Endothelial cell of umbilical vein (primary cell): ENCODE measurements around the gene RPA4. TPM values are rescaled to one million over a fixed set of nuclear protein-coding genes. Genes with fewer than 3 reads are reported as not detected.

Experiments
- BruUV-seq: library from RNA; stranded (reverse); fragments of 400-500 nt; replicated peaks from 2 replicates; lab custom pipeline; 2021; lab: Mats Ljungman, UMichigan
- CTCF ChIA-PET: fragments of 300-600, 350-600 bp; sonication (Branson Sonifier 250); formaldehyde crosslinking; loops from one replicate; lab custom pipeline; 2021; ENCODE audit warnings: antibody characterized with exemption, inconsistent platforms; lab: Charles Lee
- POLR2A ChIA-PET: fragments of 300-600, 350-600 bp; sonication (Branson Sonifier 250); formaldehyde crosslinking; loops from one replicate; lab custom pipeline; 2021; ENCODE audit warnings: antibody characterized with exemption, inconsistent platforms; lab: Charles Lee
- DNase-seq: peaks from one replicate; pipeline ENCODE4 v3.0.0-alpha.2; 2011; ENCODE audit warnings: low read depth, low spot score
- FAIRE-seq: peaks from 2 replicates; lab custom pipeline; 2011; peaks lifted over from hg19 to GRCh38; lab: Jason Lieb, UNC
- H2AFZ ChIP-seq: 2 replicates; pipeline ENCODE4 v1.6.0; 2012; ENCODE audit warnings: low read depth, low read length, control low read depth, inconsistent platforms
- H3K27ac ChIP-seq: 2 replicates; pipeline ENCODE4 v1.5.1; 2011; ENCODE audit warnings: low read depth, mild to moderate bottlenecking, control low read depth, low read length, moderate library complexity; ENCODE audit not compliant: insufficient read depth
- H3K27me3 ChIP-seq, 2 experiments: 2 replicates each; pipeline versions ENCODE4 v1.6.0 to v1.6.1; 2011; ENCODE audit warnings: low read length in 2 of 2, mixed read lengths in 1 of 2; ENCODE audit not compliant: control insufficient read depth in 2 of 2, insufficient read depth in 2 of 2
- H3K36me3 ChIP-seq, 2 experiments: 2 replicates in 1 of 2; 3 replicates in 1 of 2; pipeline ENCODE4 v1.5.1; 2011; ENCODE audit warnings: low read length in 2 of 2, mild to moderate bottlenecking in 1 of 2, moderate library complexity in 1 of 2; ENCODE audit not compliant: control insufficient read depth in 2 of 2, insufficient read depth in 2 of 2; ENCODE audit errors: extremely low read depth in 1 of 2
- H3K4me1 ChIP-seq: 3 replicates; pipeline ENCODE4 v1.5.1; 2011; ENCODE audit warnings: mild to moderate bottlenecking, low read length; ENCODE audit not compliant: control insufficient read depth, insufficient read depth; ENCODE audit errors: extremely low read depth
- H3K4me2 ChIP-seq: 2 replicates; pipeline ENCODE4 v1.6.1; 2011; ENCODE audit warnings: low read length, control low read depth, mixed read lengths; ENCODE audit not compliant: insufficient read depth
- H3K4me3 ChIP-seq, 3 experiments: fragments of 200-600 bp in 1 of 3; sonication (generic), shearing (Covaris generic) in 1 of 3; replicated peaks in 1 of 3; 2 replicates each; pipeline ENCODE4 v1.5.1; 2011 to 2016; ENCODE audit warnings: control low read depth in 3 of 3, low read length in 3 of 3, mild to moderate bottlenecking in 2 of 3, inconsistent platforms in 1 of 3, low read depth in 1 of 3, moderate library complexity in 1 of 3; ENCODE audit not compliant: insufficient read depth in 1 of 3
- H3K79me2 ChIP-seq: 2 replicates; pipeline ENCODE4 v1.6.0; 2012; ENCODE audit warnings: low read length, inconsistent platforms; ENCODE audit not compliant: control insufficient read depth, insufficient read depth
- H3K9ac ChIP-seq: replicated peaks from 2 replicates; pipeline ENCODE3; 2011; ENCODE audit warnings: low read length, control low read depth; ENCODE audit not compliant: insufficient read depth; ENCODE audit errors: extremely low read depth
- H3K9me1 ChIP-seq: replicated peaks from 3 replicates; pipeline ENCODE4 v1.6.0; 2011; ENCODE audit warnings: mild to moderate bottlenecking, low read length; ENCODE audit not compliant: control insufficient read depth, insufficient read depth; ENCODE audit errors: extremely low read depth
- H3K9me3 ChIP-seq: replicated peaks from 2 replicates; pipeline ENCODE4 v1.5.1; 2012; ENCODE audit warnings: low read length, inconsistent platforms; ENCODE audit not compliant: control insufficient read depth, insufficient read depth
- H4K20me1 ChIP-seq: replicated peaks from 2 replicates; pipeline ENCODE3; 2011; ENCODE audit warnings: mild to moderate bottlenecking, low read length; ENCODE audit not compliant: control insufficient read depth, insufficient read depth; ENCODE audit errors: extremely low read depth
- EZH2 ChIP-seq: IDR thresholded peaks from 2 replicates; pipeline ENCODE4 v1.6.1; 2012; ENCODE audit warnings: borderline replicate concordance, low read depth, mild to moderate bottlenecking, moderate library complexity, low read length, inconsistent platforms; ENCODE audit not compliant: severe bottlenecking
- FOS ChIP-seq: IDR thresholded peaks from 2 replicates; pipeline ENCODE4 v1.6.1; 2011; ENCODE audit warnings: mild to moderate bottlenecking, low read length, moderate library complexity, borderline replicate concordance; ENCODE audit not compliant: insufficient read depth
- GATA2 ChIP-seq: IDR thresholded peaks from 2 replicates; pipeline ENCODE4 v1.7.0; 2011; ENCODE audit warnings: low read depth, mild to moderate bottlenecking, moderate library complexity, mixed read lengths, low read length; ENCODE audit not compliant: insufficient read length, insufficient read depth
- JUN ChIP-seq: IDR thresholded peaks from 2 replicates; pipeline ENCODE4 v1.6.1; 2011; ENCODE audit warnings: borderline replicate concordance, low read depth; ENCODE audit not compliant: insufficient read length, insufficient read depth
- MYC ChIP-seq: IDR thresholded peaks from one replicate; pipeline ENCODE4 v1.6.1; 2011; ENCODE audit warnings: mild to moderate bottlenecking, low read depth, low read length
- POLR2A ChIP-seq: IDR thresholded peaks from 2 replicates; pipeline ENCODE4 v1.6.1; 2012; ENCODE audit warnings: low read depth, mild to moderate bottlenecking, control low read depth, low read length
- POLR2AphosphoS5 ChIP-seq: IDR thresholded peaks from 2 replicates; pipeline ENCODE4 v1.6.1; 2012; ENCODE audit warnings: low read depth, mild to moderate bottlenecking, control low read depth, low read length, moderate library complexity; ENCODE audit not compliant: insufficient read depth
- dilution Hi-C: fragments of 300-500 bp; cut with MboI; formaldehyde crosslinking; loops from one replicate; pipeline ENCODE4 v1.15.0; 2019; ENCODE audit warnings: low sequenced_read_pairs; ENCODE audit not compliant: extremely low pct_ligation_motif_present
- intact Hi-C: fragments of 100-400 bp; cut with micrococcal nuclease; formaldehyde crosslinking; loops from one replicate; pipeline ENCODE4 v1.10.0; 2022
- polyA plus RNA-seq, 4 experiments: library from polyadenylated mRNA; depleted of rRNA in 3 of 4; stranded (reverse) in 3 of 4; unstranded in 1 of 4; fragments of >200 nt; gene quantifications; 2 replicates each; pipeline versions ENCODE4 v1.2.1 to v1.2.3, GENCODE V29; 2011 to 2012; ENCODE audit warnings: missing spikeins in 1 of 4
- total RNA-seq: library from RNA; stranded (reverse); gene quantifications from 2 replicates; pipeline ENCODE4 v1.2.3, GENCODE V29; 2021
- TF ChIP-seq, protein P1 (sequence below), 2 donors: IDR thresholded peaks; 1 replicate in 1 of 2; 2 replicates in 1 of 2; pipeline ENCODE4 v1.5.1; 2011; ENCODE audit warnings: low read length in 2 of 2, mild to moderate bottlenecking in 2 of 2, moderate library complexity in 2 of 2, control low read depth in 1 of 2, inconsistent platforms in 1 of 2, low read depth in 1 of 2; ENCODE audit not compliant: insufficient read depth in 1 of 2; ENCODE audit errors: extremely low read depth in 1 of 2
- TF ChIP-seq, protein P2 (sequence below): IDR thresholded peaks from 2 replicates; pipeline ENCODE4 v1.6.1; 2011; ENCODE audit not compliant: insufficient read depth, insufficient read length

The RPA4 gene
- total and polyA plus RNA-seq, 2 donors (not counting 3 experiments of a cell fraction or from before 2014, with no cell fraction given): 0.32 to 2.1 TPM

DNA sequence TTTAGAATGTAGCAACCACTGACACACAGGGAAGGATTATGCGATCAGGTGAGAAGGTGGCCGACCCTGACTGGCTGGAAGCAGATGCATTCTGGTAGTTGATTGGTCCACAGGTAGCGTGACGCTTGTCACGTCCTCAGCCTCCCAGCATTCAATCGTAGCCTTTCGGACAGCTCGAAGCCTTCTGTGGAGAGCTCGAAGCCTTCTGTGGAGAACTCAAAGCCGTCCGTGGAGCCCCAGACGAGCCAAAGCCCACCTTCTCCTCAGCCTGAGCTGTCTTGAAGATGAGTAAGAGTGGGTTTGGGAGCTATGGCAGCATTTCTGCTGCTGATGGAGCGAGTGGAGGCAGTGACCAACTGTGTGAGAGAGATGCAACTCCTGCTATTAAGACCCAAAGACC, 319 bp downstream of the RPA4 start:
- no peak overlapping the region for H3K27ac ChIP-seq
- no peak overlapping the region for H3K9ac ChIP-seq
- H3K27me3 ChIP-seq: no peaks in the 10 kb centered on the region
- H2AFZ ChIP-seq: no peak overlapping the region
- intact Hi-C loops: no loop called here
- POLR2A ChIA-PET: no interaction called here
- H3K4me2 ChIP-seq: no peak overlapping the region
- no TSS peak for BruUV-seq
- dilution Hi-C loops: no loop called here
- TF ChIP-seq POLR2AphosphoS5 (no peak), EZH2 (no peak), JUN (no peak), FOS (no peak), GATA2 (no peak), MYC (no peak), POLR2A (no peak)
- TF ChIP-seq, protein P1, sequence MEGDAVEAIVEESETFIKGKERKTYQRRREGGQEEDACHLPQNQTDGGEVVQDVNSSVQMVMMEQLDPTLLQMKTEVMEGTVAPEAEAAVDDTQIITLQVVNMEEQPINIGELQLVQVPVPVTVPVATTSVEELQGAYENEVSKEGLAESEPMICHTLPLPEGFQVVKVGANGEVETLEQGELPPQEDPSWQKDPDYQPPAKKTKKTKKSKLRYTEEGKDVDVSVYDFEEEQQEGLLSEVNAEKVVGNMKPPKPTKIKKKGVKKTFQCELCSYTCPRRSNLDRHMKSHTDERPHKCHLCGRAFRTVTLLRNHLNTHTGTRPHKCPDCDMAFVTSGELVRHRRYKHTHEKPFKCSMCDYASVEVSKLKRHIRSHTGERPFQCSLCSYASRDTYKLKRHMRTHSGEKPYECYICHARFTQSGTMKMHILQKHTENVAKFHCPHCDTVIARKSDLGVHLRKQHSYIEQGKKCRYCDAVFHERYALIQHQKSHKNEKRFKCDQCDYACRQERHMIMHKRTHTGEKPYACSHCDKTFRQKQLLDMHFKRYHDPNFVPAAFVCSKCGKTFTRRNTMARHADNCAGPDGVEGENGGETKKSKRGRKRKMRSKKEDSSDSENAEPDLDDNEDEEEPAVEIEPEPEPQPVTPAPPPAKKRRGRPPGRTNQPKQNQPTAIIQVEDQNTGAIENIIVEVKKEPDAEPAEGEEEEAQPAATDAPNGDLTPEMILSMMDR (IDR thresholded peaks at IDR 0.05; ENCODE audit: extremely low read depth in 1 of 2, insufficient read depth in 1 of 2, low read depth in 1 of 2, low read length in 2 of 2): no peak
- TF ChIP-seq, protein P2, sequence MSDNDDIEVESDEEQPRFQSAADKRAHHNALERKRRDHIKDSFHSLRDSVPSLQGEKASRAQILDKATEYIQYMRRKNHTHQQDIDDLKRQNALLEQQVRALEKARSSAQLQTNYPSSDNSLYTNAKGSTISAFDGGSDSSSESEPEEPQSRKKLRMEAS: no peak
- DNase-seq: no peak
- no peaks in the 10 kb centered on the region for H3K9me3 ChIP-seq
- no peaks in the 10 kb centered on the region for H3K4me1 ChIP-seq
- H4K20me1 ChIP-seq: no peaks in the 10 kb centered on the region
- H3K9me1 ChIP-seq: no peaks in the 10 kb centered on the region
- no peak overlapping the region for H3K4me3 ChIP-seq
- H3K36me3 ChIP-seq: no peaks in the 10 kb centered on the region
- no peak for FAIRE-seq
- H3K79me2 ChIP-seq: no peaks in the 10 kb centered on the region
- CTCF ChIA-PET: no interaction called here
